ENCODE measurements around the gene A2ML1. TPM values are rescaled to one million over a fixed set of nuclear protein-coding genes. Genes with fewer than 3 reads are reported as not detected.
"Not testable (repeated sequence)": the region's sequence is repeated elsewhere in the genome, so short reads cannot be mapped to it uniquely, and the experiment has no call there.

A2ML1 gene
- total and polyA plus RNA-seq, 2 donors: 0.11 to 4.1 TPM

DNA sequence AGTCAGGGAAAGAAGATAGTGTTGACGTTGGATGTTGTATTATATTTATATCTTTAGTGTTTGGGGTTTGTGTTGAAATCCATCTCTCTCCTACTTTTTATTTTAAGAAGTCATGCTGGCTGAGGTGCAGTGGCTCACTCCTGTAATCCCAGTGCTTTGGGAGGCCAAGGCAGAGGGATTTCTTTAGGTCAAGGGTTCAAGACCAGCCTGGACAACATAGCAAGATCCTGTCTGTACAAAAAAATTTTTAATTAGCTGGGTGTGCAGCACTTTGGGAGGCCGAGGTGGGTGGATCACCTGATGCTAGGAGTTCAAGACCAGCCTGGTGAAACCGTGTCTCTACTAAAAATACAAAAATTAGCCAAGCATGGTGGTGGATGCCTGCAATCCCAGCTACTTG, 23.9 kb downstream of the A2ML1 start:
- 80% methylated on average over 3 of the region's 3 CpGs for WGBS
- Histone ChIP-seq H3K36me3 (ENCODE audit: insufficient read depth) (no peaks in the 10 kb centered on the region), H3K27ac (ENCODE audit: low read depth) (no peak overlapping the region), H3K4me3 (ENCODE audit: low read depth, low read length) (no peak overlapping the region), H3K4me1 (ENCODE audit: insufficient read depth) (no peaks in the 10 kb centered on the region)
- no peak for DNase-seq (ENCODE audit: extremely low spot score)

- Histone ChIP-seq H3K27ac (ENCODE audit: low read depth) (no peak overlapping the region), H3K4me3 (ENCODE audit: low read depth, low read length) (no peak overlapping the region), H3K36me3 (ENCODE audit: insufficient read depth) (no peaks in the 10 kb centered on the region), H3K4me1 (ENCODE audit: insufficient read depth) (no peaks in the 10 kb centered on the region)
- WGBS: 86% methylated on average over 6 of the region's 6 CpGs
- no peak for DNase-seq (ENCODE audit: extremely low spot score)
Measured at GRCh38 chr12:8847435-8847834, 25.0 kb downstream of the A2ML1 start.

DNA sequence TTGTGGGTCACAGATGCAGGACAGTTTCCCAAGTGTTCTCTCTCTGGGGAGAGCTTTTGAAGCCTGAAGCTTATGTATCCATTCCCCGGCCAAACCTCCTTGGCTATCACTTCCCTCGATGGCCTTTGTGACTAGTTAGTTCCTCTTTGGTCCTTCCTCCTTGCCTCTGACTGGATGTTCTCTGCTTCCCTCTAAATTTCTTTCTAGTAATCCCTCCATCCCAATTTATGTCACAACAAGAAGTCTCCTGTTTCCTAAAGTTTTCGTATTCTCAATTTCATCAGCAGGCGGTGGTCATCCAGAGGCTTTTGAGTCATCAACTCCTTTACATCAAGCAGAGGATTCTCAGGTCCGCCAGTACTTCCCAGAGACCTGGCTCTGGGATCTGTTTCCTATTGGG, 27.5 kb downstream of the A2ML1 start:
- Histone ChIP-seq H3K36me3 (ENCODE audit: insufficient read depth) (no peaks in the 10 kb centered on the region), H3K4me3 (ENCODE audit: low read depth, low read length) (no peak overlapping the region), H3K4me1 (ENCODE audit: insufficient read depth) (no peaks in the 10 kb centered on the region), H3K27ac (ENCODE audit: low read depth) (no peak overlapping the region)
- 82% methylated on average over 5 of the region's 5 CpGs for WGBS
- DNase-seq (ENCODE audit: extremely low spot score): no peak

- WGBS: 79% methylated on average over 7 of the region's 7 CpGs
- no peaks in the 10 kb centered on the region for H3K36me3 ChIP-seq (ENCODE audit: insufficient read depth)
- H3K4me3 ChIP-seq (ENCODE audit: low read depth, low read length): no peak overlapping the region
- no peak for DNase-seq (ENCODE audit: extremely low spot score)
- no peaks in the 10 kb centered on the region for H3K4me1 ChIP-seq (ENCODE audit: insufficient read depth)
- H3K27ac ChIP-seq (ENCODE audit: low read depth): no peak overlapping the region
Measured at GRCh38 chr12:8852119-8852518, 29.7 kb downstream of the A2ML1 start.

- H3K4me1 ChIP-seq (ENCODE audit: insufficient read depth): no peaks in the 10 kb centered on the region
- 41% methylated on average over 2 of the region's 2 CpGs for WGBS
- DNase-seq (ENCODE audit: extremely low spot score): no peak
- no peak overlapping the region for H3K27ac ChIP-seq (ENCODE audit: low read depth)
- no peaks in the 10 kb centered on the region for H3K36me3 ChIP-seq (ENCODE audit: insufficient read depth)
- no peak overlapping the region for H3K4me3 ChIP-seq (ENCODE audit: low read depth, low read length)
Measured at GRCh38 chr12:8855891-8856290, 33.5 kb downstream of the A2ML1 start.

DNA sequence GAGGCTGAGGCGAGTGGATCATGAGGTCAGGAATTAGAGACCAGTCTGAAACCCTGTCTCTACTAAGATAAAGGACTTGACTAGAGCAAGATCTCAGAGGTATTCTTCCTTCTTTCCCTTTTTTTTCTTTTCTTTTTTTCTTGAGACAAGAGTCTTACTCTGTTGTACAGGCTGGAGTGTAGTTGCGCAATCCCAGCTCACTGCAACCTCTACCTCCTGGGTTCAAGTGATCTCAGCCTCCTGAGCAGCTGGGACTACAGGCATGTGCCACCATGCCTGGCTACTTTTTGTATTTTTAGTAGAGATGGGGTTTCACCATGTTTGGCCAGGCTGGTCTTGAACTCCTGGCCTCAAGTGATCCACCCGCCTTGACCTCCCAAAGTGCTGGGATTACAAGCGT, 37.0 kb downstream of the A2ML1 start:
- 94% methylated on average over 4 of the region's 4 CpGs for WGBS
- not testable (repeated sequence) for H3K4me1 ChIP-seq (ENCODE audit: insufficient read depth); H3K4me3 ChIP-seq (ENCODE audit: low read depth, low read length); H3K36me3 ChIP-seq (ENCODE audit: insufficient read depth); DNase-seq (ENCODE audit: extremely low spot score); H3K27ac ChIP-seq (ENCODE audit: low read depth)

DNA sequence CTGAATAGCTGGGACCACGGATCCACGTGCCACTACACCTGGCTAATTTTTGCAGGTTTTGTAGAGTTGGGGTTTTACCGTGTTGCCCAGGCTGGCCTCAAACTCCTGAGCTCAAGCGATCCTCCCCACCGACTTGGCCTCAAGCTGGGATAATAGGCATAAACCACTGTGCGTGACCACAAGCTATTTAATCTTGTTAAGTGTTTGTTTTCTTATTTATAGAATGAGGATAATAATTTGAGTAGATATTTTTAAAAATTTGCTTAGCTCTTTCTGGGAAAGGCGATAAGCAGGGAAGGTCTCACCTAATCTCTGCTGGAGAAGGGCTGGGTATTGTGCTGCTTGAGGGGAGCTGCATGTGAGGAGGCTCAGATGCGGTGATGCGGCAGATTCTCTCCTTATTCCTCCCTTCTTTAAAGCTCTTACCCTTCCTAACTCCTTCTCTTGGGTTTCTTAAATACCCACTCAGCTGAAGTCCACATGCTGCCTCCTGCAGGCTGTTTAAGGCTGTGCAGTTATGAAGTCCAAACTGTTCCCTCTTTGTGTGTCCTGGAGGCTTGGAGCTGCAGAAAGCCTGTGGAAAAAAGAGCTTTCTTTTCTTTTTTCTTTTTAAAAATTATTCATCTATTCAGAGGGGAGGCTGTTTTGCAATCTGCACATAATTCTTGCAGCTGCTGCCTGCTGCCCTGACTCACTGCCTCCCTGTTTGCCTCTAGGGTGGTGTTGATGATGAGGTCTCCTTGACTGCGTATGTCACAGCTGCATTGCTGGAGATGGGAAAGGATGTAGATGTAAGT, 37.9 kb downstream of the A2ML1 start:
- no peak for DNase-seq (ENCODE audit: extremely low spot score)
- Histone ChIP-seq H3K27ac (ENCODE audit: low read depth) (no peak overlapping the region), H3K4me1 (ENCODE audit: insufficient read depth) (no peaks in the 10 kb centered on the region), H3K36me3 (ENCODE audit: insufficient read depth) (no peaks in the 10 kb centered on the region), H3K4me3 (ENCODE audit: low read depth, low read length) (no peak overlapping the region)
- WGBS: 84% methylated on average over 10 of the region's 10 CpGs

- Histone ChIP-seq H3K4me3 (ENCODE audit: low read depth, low read length) (no peak overlapping the region), H3K4me1 (ENCODE audit: insufficient read depth) (no peaks in the 10 kb centered on the region), H3K36me3 (ENCODE audit: insufficient read depth) (no peaks in the 10 kb centered on the region), H3K27ac (ENCODE audit: low read depth) (no peak overlapping the region)
- no peak for DNase-seq (ENCODE audit: extremely low spot score)
- WGBS: 64% methylated on average over 2 of the region's 2 CpGs
Measured at GRCh38 chr12:8866429-8866828, 44.0 kb downstream of the A2ML1 start.

DNA sequence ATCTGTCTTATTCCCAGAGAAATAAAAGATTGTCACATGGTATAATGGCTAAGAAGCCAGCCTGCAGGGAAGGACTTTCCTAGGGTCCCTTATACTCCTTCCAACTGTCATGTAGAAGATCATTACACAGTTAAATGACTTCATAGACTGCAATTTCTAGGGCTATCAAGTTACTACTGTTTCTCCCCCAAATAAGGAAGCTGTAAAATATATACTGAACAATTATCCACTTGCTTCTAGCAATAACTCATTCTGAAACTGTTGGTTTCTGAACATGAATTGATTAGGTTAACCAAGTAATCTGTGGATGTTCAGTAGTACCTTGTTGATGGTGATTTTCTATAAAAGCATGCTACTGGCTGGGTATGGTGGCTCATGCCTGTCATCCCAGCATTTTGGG, 44.6 kb downstream of the A2ML1 start:
- no peak overlapping the region for H3K4me3 ChIP-seq (ENCODE audit: low read depth, low read length)

GRCh38 chr12:8867786-8868185, 45.4 kb downstream of the A2ML1 start:
- Histone ChIP-seq H3K27ac (ENCODE audit: low read depth) (no peak overlapping the region), H3K36me3 (ENCODE audit: insufficient read depth) (no peaks in the 10 kb centered on the region), H3K4me1 (ENCODE audit: insufficient read depth) (no peaks in the 10 kb centered on the region), H3K4me3 (ENCODE audit: low read depth, low read length) (no peak overlapping the region)
- DNase-seq (ENCODE audit: extremely low spot score): no peak
- 88% methylated on average over 6 of the region's 6 CpGs for WGBS

More for the DNA sequence above, 44.6 kb downstream of the A2ML1 start:
- Histone ChIP-seq H3K4me1 (ENCODE audit: insufficient read depth) (no peaks in the 10 kb centered on the region), H3K27ac (ENCODE audit: low read depth) (no peak overlapping the region), H3K36me3 (ENCODE audit: insufficient read depth) (no peaks in the 10 kb centered on the region)
- no peak for DNase-seq (ENCODE audit: extremely low spot score)

DNA sequence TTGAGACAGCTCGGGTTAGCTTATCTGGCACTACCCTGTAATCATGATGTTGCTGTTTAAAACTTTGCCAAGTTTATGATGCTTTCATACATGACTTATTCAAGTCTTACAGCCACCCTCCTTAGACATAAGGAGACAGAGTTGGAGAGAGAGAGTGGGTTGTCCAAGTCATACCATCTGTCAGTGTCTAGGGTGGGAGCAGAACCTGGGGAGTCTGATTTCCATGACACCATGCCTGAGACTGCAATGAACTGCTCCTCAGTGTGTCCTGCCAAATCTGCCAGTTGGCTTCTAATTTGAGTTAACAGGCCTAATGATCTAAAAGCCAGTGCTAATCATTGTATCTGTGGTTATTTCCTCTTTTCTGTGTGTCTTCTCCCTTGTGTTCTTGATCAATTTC, 48.2 kb downstream of the A2ML1 start:
- Histone ChIP-seq H3K4me3 (ENCODE audit: low read depth, low read length) (no peak overlapping the region), H3K4me1 (ENCODE audit: insufficient read depth) (no peaks in the 10 kb centered on the region), H3K36me3 (ENCODE audit: insufficient read depth) (no peaks in the 10 kb centered on the region), H3K27ac (ENCODE audit: low read depth) (no peak overlapping the region)
- DNase-seq (ENCODE audit: extremely low spot score): no peak
- WGBS: 42% methylated on average over 1 of the region's 1 CpG

GRCh38 chr12:8871068-8871467, 48.6 kb downstream of the A2ML1 start:
- H3K36me3 ChIP-seq (ENCODE audit: insufficient read depth): no peaks in the 10 kb centered on the region
- no peak overlapping the region for H3K27ac ChIP-seq (ENCODE audit: low read depth)
- DNase-seq (ENCODE audit: extremely low spot score): no peak
- H3K4me1 ChIP-seq (ENCODE audit: insufficient read depth): no peaks in the 10 kb centered on the region
- no peak overlapping the region for H3K4me3 ChIP-seq (ENCODE audit: low read depth, low read length)

GRCh38 chr12:8876887-8877286, 54.5 kb downstream of the A2ML1 start:
- Histone ChIP-seq H3K4me3 (ENCODE audit: low read depth, low read length) (no peak overlapping the region), H3K36me3 (ENCODE audit: insufficient read depth) (no peaks in the 10 kb centered on the region), H3K4me1 (ENCODE audit: insufficient read depth) (no peaks in the 10 kb centered on the region), H3K27ac (ENCODE audit: low read depth) (no peak overlapping the region)
- WGBS: 65% methylated on average over 4 of the region's 4 CpGs
- DNase-seq (ENCODE audit: extremely low spot score): no peak

- 93% methylated on average over 6 of the region's 6 CpGs for WGBS
- H3K36me3 ChIP-seq (ENCODE audit: insufficient read depth): no peaks in the 10 kb centered on the region
- no peak for DNase-seq (ENCODE audit: extremely low spot score)
Measured at GRCh38 chr12:8886502-8887284, 64.3 kb downstream of the A2ML1 start.

More at GRCh38 chr12:8886502-8887284, 64.3 kb downstream of the A2ML1 start:
- Histone ChIP-seq H3K27ac (ENCODE audit: low read depth) (no peak overlapping the region), H3K4me1 (ENCODE audit: insufficient read depth) (no peaks in the 10 kb centered on the region), H3K4me3 (ENCODE audit: low read depth, low read length) (no peak overlapping the region)
